Epithelial cell of proximal tubule (primary cell): ENCODE data around the gene B4GALNT4. TPM values are rescaled to one million over a fixed set of nuclear protein-coding genes. Genes with fewer than 3 reads are reported as not detected.
"Not testable (repeated sequence)": the region's sequence is repeated elsewhere in the genome, so short reads cannot be mapped to it uniquely, and the experiment has no call there.

Experiments used
- DNase-seq: peaks from one replicate; pipeline ENCODE4 v3.0.0-alpha.2; 2011; ENCODE audit warnings: low read depth
- H3K4me3 ChIP-seq: 2 replicates; pipeline ENCODE4 v1.5.1; 2011; ENCODE audit warnings: low read depth, mild to moderate bottlenecking, low read length
- CTCF ChIP-seq: conservative IDR thresholded peaks from 2 replicates; pipeline ENCODE4 v1.5.1; 2012; ENCODE audit warnings: low read depth, mild to moderate bottlenecking, low read length
- total RNA-seq: library from RNA; depleted of rRNA; stranded (reverse); fragments of >200 nt; gene quantifications from 2 replicates; pipeline ENCODE4 v1.2.3, GENCODE V29; 2015

The B4GALNT4 gene
- total RNA-seq, 1 donor from 2014 or later: 24.4 TPM

GRCh38 chr11:339963-340362 is 29.3 kb upstream of the B4GALNT4 start:
- no peak for DNase-seq
- H3K4me3 ChIP-seq: no peak overlapping the region
- no peak for TF ChIP-seq CTCF

GRCh38 chr11:340539-341512 is 28.5 kb upstream of the B4GALNT4 start:
- TF ChIP-seq CTCF: no peak
- no peak for DNase-seq
- no peak overlapping the region for H3K4me3 ChIP-seq

DNA sequence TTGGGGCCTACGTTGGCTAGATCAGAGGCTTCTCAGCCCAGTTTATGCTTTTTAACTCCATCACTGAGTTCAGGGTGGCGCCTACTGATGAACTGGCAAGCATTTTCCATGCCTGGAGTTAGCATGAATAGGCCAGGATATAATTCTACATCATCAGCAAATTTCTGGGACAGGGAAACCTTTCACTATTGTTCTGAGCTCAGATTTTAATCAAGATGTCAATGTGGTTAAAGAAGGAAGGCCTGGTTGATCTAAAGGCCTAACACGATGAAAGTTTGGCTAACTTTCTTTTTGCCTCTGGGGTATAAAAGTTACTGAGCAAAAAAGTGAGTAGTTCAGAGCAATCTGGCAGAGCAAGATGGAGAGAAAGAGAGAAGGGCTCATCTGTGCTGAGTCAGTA is 27.0 kb upstream of the B4GALNT4 start:
- no peak for TF ChIP-seq CTCF
- DNase-seq: no peak
- H3K4me3 ChIP-seq: no peak overlapping the region

- no peak for DNase-seq
- TF ChIP-seq CTCF: no peak
- no peak overlapping the region for H3K4me3 ChIP-seq
These were observed 24.3 kb upstream of the B4GALNT4 start for GRCh38 chr11:344836-345578.

GRCh38 chr11:346529-346928 is 22.8 kb upstream of the B4GALNT4 start:
- no peak overlapping the region for H3K4me3 ChIP-seq
- DNase-seq: no peak
- no peak for TF ChIP-seq CTCF

DNA sequence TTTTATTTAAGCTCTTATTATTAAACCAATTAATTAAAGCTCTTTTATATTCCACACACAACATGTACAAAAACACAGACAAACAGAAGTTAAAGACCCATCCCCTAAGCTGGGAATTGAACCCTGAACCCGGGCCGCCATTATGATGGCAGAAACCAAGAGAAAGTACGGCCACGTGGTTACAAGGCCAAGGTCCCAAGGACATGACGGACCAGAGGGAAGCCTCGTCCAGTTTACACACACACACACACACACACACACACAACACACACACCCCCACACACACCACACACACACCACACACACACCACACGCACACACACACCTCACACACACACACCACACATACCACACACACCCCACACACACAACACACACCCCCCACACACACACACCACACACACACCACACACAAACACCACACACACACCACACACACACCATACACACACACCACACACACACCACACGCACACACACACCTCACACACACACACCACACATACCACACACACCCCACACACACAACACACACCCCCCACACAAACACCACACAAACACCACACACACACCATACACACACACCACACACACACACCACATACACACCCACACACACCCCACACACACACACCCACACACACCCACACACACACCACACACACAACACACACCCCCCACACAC is 19.9 kb upstream of the B4GALNT4 start:
- H3K4me3 ChIP-seq, DNase-seq: not testable (repeated sequence)

DNA sequence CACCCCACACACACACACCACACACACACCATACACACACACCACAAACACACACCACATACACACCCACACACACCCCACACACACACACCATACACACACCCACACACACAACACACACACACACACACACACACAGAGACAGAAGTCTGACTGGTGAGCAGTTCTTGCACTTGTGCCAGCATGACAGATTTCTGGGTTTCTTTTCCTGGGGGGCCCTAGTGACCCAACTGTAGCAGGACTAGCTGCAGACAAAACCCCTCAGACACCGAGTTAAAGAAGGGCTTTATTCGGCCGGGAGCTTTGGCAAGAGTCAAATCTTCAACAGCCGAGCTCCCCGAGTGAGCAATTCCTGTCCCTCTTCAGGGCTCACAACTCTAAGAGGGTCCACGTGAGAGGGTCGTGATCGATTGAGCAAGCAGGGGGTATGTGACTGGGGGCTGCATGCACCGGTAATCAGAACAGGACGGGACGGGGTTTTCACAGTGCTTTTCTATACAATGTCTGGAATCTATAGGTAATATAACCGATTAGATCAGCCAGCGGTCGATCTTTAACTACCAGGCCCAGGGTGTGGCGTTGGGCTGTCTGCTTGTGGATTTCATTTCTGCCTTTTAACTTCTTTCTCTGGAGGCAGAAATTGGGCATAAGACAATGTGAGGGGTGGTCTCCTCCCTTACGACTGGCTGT is 19.1 kb upstream of the B4GALNT4 start:
- not testable (repeated sequence) for H3K4me3 ChIP-seq, DNase-seq
